NCI-H446 (cell line): Measurements from ENCODE around the gene TANGO6.
"Not testable (repeated sequence)": the region's sequence is repeated elsewhere in the genome, so short reads cannot be mapped to it uniquely, and the experiment has no call there.

Source experiments
- DNase-seq, 2 experiments: peaks; one replicate each; lab custom pipeline; 2025; lab: John Stamatoyannopoulos, UW

Gene TANGO6

DNA sequence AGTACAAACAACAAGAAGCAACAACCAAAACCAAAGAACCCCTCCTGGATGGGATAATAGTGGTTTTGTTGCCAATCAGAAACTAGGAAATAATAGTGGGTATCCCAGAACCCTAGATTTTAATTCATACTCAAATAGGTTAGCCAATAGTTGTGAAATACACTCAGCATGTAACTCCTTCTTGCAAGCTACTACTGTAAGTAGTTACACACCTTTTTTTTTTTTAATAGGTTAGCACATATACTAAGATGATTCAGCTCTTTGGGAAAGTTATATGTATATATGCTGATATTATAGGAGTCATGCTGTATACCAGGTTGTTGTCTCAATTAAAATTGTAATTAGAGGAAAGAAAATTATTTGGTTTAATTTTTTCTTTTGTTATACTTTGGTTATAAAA, 169.6 kb downstream of the TANGO6 start:
- DNase-seq = no peak

- no peak for DNase-seq
These were observed 170.7 kb downstream of the TANGO6 start for GRCh38 chr16:69013991-69014390.

- no peak for DNase-seq
These were observed 171.5 kb downstream of the TANGO6 start for GRCh38 chr16:69014811-69015210.

DNA sequence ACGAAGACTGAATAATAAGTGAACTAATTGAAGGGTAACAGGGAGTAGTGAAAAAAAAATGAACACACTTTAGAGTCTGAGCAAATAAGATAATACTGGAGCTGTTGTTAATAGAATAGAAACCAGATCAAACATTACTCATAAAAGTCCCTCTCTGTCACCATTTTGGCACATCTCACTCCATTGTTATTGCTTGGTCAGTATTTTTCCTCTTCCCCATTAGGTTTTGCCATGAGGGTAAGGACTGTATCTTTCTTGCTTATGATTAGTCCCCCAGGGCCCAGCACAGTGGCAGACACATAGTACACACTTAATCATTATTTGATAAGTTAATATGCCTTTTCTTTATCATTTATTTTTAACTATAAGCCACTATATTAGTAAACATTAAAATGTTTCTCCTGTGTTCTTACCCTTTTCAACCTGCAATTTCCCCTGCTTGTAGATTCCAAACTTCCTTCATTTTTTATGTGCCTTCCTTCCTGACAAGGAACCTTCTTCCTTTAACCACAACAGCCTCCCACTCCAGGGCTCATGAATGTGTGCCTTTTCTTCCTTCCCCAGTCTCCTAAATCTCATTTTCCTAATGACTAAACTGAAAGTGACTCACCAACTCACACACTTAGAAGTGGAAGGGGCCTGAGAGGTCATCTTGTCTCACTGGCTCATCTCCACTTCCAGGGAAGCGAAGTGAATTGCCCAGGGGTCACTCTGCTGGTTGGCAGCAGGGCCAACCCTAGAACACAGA, 173.9 kb downstream of the TANGO6 start:
- no peak for DNase-seq

GRCh38 chr16:69019811-69020210, 176.5 kb downstream of the TANGO6 start:
- DNase-seq = no peak

- no peak for DNase-seq
These were observed 185.8 kb downstream of the TANGO6 start for GRCh38 chr16:69029121-69029520.

DNA sequence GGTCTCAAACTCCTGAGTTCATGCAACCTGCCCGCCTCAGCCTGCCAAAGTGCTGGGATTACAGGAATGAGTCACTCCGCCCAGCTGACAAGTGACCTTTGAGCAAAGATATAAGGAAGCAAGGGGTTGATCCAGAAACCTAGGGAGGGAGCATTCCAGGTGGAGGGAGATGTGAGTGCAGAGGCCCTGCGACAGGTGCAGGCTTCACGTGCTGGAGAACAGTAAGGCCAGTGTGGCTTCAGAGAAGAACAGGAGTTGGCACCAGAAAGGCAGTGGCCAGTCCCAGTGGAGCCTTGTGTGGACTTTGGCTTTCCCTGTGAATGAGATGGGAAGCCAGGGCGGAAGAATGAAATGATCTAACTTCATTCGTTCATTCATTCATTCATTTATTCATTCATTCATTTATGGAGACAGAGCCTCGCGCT, 188.6 kb downstream of the TANGO6 start:
- DNase-seq = no peak

DNA sequence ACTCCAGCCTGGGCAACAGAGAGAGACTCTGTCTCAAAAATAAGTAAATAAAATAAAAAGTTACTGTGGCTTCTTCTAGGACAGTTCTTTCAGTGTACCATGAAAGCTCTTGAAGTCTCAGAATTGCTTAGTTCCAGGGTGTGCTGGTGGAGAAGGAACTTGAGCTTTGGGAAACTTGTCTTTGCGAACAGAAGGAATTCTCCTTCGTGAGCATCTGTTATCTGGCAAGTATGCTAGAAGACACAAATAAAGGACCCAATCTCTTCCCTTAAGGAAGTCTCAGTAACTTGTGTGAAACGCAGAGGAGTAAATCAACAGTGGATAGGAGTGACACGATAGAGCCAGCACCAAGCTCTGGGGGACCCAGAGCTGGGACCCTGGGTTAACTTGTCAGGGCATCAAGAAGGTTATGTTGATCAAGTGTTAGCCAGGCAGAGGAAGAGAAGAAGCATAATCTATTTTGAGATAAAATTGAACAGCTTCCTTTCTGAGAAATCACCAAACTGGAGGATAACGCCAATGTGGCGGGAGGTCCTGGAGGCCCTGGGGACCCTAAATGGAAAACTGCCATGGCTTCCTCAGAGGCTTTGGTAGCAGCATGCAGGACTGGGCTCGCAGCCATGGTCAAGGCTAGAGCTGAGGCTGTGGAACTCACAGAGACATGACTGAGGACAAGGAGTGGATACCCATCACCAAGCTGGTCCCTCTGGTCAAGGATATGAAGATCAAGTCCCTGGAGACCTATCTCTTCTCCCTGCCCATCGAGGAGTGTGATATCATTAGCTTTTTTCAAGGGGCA, 190.0 kb downstream of the TANGO6 start:
- DNase-seq = no peak

- DNase-seq = no peak
These were observed 192.0 kb downstream of the TANGO6 start for GRCh38 chr16:69035375-69035774.

GRCh38 chr16:69036399-69037091, 193.2 kb downstream of the TANGO6 start:
- DNase-seq = no peak

DNA sequence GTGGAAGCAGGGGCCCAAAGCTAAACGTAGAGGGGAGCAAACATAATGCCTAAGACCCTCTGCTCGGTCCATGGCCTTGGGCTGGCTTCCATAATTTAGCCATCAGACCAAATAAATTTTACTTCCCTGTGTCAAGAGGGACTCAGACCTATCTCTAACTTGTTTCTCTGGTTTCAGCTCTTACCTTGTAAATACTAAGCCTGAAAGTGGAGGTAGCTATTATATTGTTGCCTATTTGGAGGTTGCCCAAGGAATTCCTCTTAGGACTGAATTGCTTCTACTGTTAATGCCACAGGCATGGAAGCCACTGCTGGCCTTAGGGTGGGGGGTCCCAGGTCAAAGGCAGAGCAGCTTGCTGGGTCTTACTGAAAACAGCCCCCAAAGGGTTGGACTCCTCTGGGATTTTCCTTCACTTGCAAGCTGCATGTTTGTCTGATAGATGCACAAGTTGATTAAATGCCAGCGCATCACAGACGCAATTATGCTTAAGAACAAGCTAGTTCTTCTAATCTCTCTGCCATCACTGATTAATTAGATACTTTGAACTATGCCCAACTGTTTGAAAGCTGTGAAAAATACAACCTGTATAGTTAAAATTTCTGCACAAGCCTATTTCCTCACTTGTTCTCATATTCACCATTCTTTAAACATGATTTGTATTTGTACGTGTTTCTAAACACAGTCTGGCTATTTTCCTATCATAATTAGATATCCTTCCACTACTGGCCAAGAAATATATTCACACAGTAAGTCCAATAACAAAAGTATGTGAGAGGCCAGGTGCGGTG, 194.2 kb downstream of the TANGO6 start:
- no peak for DNase-seq

GRCh38 chr16:69039333-69039941, 196.1 kb downstream of the TANGO6 start:
- no peak for DNase-seq

GRCh38 chr16:69040144-69040909, 197.0 kb downstream of the TANGO6 start:
- DNase-seq = no peak

- no peak for DNase-seq
These were observed 205.2 kb downstream of the TANGO6 start for GRCh38 chr16:69048328-69049120.

GRCh38 chr16:69049146-69049545, 205.8 kb downstream of the TANGO6 start:
- DNase-seq = no peak

DNA sequence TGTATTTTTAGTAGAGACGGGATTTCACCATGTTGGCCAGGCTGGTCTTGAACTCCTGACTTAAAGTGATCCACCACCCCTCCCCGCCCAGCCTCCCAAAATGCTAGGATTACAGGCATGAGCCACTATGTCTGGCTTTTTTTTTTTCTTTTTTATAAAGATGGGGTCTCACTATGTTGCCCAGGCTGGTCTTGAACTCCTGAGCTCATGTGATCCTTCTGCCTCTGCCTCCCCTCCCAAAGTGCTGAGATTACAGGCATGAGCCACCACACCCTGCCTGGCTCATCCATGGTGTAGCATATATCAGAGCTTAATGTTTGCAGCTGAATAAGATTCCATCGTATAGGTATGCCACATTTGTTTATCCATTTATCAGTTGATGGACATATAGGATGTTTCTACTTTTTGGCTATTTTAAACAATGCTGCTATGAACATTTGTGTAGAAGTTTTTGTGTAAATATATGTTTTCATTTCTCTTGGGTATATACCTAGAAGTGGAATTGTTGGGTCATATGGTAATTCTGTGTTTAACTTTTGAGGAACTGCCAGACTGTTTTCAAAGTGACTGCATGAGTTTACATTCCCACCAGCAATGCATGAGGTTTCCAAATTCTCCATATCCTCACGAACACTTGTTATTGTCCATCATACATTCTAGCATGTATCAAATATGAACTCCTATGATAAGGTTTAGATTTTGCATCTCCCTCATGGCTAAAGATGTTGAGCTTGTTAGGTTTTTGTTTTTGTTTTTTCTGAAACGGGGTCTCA, 206.5 kb downstream of the TANGO6 start:
- DNase-seq = no peak

DNA sequence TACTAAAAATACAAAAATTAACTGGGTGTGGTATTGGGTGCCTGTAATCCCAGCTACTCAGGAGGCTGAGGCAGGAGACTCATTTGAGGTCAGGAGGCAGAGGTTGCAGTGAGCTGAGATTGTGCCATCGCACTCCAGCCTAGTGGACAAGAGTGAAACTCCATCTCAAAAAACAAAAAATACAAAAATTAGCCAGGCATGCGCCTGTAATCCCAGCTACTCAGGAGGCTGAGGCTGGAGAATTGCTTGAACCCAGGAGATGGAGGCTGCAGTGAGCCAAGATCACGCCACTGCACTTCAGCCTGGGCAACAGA, 208.1 kb downstream of the TANGO6 start:
- not testable (repeated sequence) for DNase-seq

- no peak for DNase-seq
These were observed 211.7 kb downstream of the TANGO6 start for GRCh38 chr16:69055008-69055407.

DNA sequence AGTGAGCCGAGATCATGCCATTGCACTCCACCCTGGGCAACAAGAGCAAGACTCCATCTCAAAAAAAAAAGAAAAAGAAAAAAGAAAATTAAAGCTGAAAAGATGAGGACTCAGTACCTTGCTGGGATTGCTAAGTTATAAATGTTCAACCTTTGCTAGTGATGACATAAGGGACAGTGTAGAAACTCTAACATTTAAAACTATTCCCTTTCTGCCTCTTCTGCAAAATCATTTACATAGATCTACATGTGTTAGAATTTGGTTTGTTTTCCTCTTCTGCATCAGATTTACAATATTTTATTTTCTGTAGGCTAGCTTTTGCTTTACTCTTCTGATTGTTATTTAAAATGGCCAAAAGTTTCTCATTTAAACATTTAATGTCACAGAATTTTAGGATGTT, 212.6 kb downstream of the TANGO6 start:
- no peak for DNase-seq
